Measurements from ENCODE around the gene RSPO3.

The RSPO3 gene

GRCh38 chr6:127114214-127114760, 4.2 kb upstream of the RSPO3 start:
- no peak for DNase-seq

DNA sequence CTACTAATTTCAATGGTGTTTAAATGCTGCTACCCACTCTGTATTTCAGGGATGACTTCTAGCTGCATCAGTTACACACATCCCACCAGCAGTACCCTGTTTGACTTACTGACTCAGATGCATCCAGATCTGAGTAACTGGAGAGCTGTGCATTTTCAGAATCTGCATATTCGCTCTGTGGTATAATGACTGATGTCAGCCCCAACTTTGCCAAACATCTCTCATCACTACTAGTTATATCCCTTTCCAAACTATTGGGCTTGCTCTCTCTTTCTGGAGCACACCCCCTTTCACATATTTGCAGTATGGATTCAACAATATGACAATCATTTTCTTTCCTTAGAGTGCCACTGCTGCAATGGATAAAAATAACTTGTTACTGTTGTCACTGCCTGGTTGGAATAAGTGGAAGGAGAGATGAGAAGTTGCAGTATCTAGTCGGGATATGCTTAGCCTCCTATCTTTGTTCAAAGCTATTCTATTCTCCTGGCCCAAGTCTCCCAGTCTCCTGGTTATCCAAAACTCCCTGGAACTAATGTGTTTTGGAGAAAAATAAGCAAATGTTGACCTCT, 3.3 kb upstream of the RSPO3 start:
- no peak for DNase-seq

DNA sequence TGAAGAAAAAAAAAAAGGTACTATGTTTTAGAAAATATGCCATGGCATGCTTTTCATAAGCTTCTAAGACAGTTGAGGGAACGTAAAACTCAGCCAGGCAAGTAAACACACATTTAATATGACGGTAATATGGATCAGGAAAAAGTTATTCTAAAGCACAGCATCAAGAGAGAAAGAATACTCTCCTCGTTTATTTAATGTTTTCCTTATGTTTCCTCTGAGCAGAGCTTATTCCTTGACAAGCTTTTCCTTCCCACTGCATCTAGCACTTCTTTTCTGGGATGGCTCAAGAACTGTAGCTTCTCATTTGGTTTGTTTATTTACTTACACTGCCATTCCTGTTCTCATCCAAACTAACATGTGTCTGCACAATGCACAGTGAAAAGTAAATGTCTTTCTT, 2.7 kb upstream of the RSPO3 start:
- no peak for DNase-seq

- DNase-seq: no peak
Observed at GRCh38 chr6:127117979-127118297, 533 bp upstream of the RSPO3 start.

- no peak for DNase-seq
Observed at GRCh38 chr6:127119102-127120022, 891 bp downstream of the RSPO3 start.

DNA sequence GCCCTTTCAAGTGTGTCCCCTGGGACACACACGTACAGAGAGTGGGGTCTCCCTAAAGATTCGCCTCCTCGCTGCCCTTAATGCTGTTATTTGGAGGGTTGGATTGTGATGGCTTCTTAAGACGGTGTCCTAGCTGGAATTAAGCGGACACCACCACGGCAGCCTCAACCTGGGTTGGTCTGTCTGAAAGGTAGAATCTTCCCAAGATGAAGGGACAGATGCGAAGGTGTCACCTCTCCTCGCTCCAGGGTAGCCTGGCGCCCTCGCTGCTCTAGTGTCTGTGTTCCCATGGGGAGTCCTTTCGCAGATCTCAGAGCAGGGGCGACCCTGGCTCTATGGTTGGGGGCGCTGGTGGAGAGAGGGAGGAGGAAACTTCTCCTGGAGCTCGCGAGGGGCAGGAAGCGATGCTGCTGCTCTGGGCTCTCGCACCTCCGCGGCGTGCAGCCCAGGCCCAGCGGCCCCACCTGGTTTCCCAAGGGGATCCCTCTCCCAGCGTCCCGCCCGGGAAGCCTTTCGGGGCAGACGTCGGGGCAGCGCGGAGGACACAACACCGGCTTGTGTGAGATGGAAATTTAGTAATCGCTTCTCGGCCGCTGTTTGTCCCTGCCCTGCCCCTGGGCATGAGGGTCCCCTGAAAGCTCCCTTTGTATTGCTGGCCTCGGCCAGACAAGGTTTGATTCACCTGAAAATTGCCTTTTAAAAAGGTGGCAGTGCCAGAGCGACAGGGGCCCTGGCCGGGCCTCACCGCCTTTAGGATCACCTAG, 1.7 kb downstream of the RSPO3 start:
- no peak for DNase-seq

- DNase-seq: peak; percentile 49
Observed at GRCh38 chr6:127120787-127121636, 2.5 kb downstream of the RSPO3 start.

- DNase-seq: no peak
Observed at GRCh38 chr6:127121637-127121960, 3.1 kb downstream of the RSPO3 start.

DNA sequence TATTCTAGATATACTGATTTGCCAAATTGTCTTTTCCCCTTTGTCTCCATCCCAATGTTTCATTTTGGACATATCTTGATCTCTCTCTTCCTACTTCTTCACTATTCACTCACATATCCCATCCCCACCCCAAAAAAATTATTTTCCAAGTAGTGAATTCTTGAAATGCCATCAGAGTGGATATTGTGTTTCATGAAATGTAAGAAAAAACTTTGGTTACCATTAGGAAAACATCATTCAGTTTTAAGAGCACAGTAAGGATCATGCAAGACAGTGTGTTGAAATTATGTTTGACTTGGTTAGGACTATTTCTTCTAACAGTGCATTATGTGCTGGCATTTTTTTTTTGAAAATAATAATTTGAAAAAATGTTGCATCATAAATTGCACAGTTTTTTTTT, 5.7 kb downstream of the RSPO3 start:
- no peak for DNase-seq

DNA sequence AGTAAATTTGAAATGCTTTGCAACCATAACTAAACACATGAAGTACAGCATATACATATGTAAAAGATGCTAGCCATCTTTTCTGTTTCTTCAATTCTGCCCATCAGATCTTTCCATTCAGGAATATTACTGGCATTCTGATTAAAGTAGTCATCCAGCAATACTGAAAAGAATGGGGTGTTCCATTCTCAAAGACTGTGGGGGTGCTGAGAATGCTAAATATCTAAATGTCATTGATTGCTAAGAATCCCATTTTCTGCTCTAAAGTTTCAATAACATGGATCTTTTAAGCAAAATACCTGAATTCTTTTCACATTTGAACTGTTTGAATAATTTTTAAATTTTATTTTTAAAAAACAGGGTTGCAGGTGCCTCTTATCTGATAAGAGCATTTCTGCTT, 6.2 kb downstream of the RSPO3 start:
- DNase-seq: no peak

DNA sequence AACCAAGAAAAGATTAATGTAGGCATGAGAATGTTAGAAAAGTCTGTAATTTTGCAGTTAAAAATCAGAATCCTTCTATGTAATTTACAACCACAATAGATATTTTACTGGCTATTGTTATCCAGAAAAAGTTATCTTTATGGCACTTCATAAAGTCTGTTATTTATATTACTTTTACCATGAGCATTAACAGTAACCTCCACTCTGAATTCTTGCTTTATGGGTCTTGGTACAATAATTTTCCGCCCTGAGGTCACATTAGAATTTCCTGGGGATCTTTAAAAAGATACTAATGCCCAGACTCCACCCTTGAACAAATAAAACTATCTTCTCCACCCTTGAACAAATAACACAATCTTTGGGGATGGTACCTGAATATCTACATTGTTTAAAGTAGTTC, 9.6 kb downstream of the RSPO3 start:
- DNase-seq: no peak

DNA sequence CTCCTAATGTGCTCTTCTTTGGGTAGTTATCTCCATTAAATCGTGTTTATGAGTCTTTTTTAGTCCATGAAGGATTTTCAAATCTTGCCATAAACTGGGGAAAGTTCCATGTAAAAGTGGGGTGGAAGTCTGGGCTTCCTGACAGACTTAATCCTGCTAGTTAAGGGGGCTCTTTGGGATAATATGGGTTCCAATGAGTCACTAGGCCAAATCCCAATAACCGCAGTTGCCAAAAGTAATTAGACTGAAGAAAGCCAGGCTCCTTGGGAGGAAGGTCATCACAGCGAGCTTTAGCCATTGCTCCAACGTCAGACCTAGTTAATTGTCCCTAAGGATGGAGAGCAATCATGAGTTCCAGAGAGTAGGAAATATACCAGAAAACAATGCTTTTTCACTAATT, 10.8 kb downstream of the RSPO3 start:
- DNase-seq: no peak

DNA sequence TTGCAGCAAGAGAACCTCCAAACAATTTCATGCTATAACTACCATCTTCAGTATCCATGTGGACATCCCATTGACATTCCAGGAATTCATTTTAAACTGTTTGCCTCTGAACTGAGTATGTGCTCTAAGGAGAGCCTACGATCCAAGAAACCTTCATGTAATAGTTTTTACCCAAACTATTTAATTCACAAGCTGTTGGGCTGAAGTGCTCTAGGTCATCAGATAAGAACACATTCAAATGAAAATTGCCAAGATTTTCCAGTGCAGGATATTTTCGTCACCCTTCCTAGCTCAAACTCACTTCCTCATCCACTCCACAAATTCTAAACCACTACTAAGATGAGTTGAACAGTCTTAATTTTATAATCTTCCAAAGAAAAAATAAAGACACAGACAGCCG, 12.8 kb downstream of the RSPO3 start:
- DNase-seq: no peak

GRCh38 chr6:127131772-127132376, 13.4 kb downstream of the RSPO3 start:
- no peak for DNase-seq

- DNase-seq: no peak
Observed at GRCh38 chr6:127134136-127134535, 15.7 kb downstream of the RSPO3 start.

DNA sequence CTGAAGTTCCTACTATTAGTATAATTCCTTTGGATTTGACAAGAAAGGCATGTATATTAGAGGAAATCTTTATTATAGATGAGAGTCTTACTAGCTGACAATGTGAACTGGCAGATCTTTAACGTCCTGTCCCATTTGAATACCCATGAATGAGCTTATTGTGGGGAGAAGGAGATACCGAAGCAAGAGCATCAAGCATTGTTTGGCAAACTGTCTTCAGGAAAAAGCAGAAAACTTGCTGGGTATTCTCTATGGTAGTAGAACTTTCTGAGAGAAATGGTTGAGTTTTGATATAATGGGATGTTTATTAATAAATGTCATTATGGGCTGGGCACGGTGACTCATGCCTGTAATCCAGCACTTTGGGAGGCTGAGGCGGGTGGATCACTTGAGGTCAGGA, 18.3 kb downstream of the RSPO3 start:
- no peak for DNase-seq

DNA sequence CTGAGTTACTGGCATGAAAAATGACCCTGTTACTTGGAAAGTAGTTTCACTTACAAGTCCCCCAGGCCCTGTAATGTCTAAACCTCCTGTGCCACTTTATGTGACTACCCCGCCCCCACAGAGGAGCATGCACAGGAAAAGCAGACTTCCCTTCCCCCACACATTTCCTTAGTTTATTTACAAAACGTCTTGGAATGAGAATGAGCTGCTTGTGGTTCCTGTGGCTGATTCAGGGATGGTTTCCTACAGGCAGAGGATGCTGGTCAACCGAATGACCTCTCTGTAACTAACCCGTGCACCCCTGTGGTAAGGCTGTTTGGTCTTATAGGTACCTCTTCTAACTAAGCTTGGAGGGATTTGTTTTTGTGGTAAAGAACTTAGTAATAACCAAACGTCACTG, 28.5 kb downstream of the RSPO3 start:
- no peak for DNase-seq

DNA sequence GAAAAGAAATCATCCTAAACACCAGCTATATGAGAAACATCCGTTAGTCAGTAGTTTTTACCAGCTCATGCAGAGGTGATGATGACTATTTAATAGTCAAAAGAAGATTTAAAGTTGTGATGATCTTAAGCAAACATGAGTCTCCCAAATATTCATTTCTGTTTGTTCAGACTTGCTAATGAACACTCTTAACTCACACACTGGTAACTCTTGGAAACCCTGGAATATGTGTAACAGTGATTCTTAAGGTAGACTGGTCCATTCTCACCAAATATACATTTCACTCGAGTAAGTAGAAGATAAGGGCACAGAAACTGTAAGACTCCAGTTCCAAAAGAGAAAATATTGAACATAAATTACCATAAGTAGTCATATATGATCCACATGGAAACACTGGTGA, 29.1 kb downstream of the RSPO3 start:
- DNase-seq: no peak

DNA sequence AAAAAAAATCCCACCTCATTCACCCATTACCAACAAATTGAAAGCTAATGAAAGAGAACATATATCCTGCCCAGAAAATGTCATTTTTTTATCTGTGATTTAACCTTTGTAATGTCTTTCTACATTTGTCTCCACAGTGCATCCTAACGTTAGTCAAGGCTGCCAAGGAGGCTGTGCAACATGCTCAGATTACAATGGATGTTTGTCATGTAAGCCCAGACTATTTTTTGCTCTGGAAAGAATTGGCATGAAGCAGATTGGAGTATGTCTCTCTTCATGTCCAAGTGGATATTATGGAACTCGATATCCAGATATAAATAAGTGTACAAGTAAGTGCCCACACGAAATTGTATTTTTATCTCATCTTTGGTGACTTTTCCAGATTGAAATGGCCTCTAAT, 30.0 kb downstream of the RSPO3 start:
- DNase-seq: no peak

DNA sequence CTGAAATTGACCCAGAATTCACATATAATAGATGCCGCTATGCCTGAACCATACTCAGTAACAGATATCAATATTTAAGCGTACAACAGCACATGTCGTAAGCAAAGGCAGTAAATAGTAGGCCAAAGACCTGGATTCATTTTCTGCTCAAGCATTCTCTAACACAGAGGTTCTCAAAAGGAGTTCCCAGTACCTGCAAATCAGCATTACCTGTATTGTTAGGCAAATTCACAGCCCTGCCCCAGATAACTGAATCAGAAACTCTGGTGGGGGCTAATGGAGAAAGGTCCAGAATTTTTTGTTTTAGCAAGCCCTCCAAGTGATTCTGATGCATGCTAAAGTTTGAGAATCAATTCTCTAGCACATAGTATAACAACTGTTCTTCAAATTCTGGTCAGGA, 36.0 kb downstream of the RSPO3 start:
- no peak for DNase-seq

- DNase-seq: no peak
Observed at GRCh38 chr6:127160484-127160883, 42.0 kb downstream of the RSPO3 start.

GRCh38 chr6:127162836-127163235, 44.4 kb downstream of the RSPO3 start:
- no peak for DNase-seq

GRCh38 chr6:127164036-127164435, 45.6 kb downstream of the RSPO3 start:
- no peak for DNase-seq
